Activated naive CD4-positive, alpha-beta T cell treated with anti-CD3 and anti-CD28 coated beads for 36 hours (primary cell): ENCODE results near the gene MLKL. TPM values are rescaled to one million over a fixed set of nuclear protein-coding genes. Genes with fewer than 3 reads are reported as not detected.
"Not testable (repeated sequence)": the region's sequence is repeated elsewhere in the genome, so short reads cannot be mapped to it uniquely, and the experiment has no call there.

Experiments
- CTCF ChIA-PET: fragments of 350-600 bp; sonication (Branson Sonifier 250); formaldehyde crosslinking; loops from one replicate; lab custom pipeline; 2021; ENCODE audit warnings: antibody characterized with exemption; lab: Charles Lee
- DNase-seq: peaks from one replicate; pipeline ENCODE4 v3.0.0-alpha.2; 2020
- H3K27ac Mint-ChIP-seq: one replicate; pipeline ENCODE4 v1.8.0; 2021; ENCODE audit warnings: mild to moderate bottlenecking, mixed read lengths
- H3K27me3 Mint-ChIP-seq: one replicate; pipeline ENCODE4 v1.8.0; 2021; ENCODE audit warnings: low read depth, mixed read lengths
- H3K36me3 Mint-ChIP-seq: one replicate; pipeline ENCODE4 v1.8.0; 2021; ENCODE audit warnings: low read depth, mixed read lengths
- H3K4me1 Mint-ChIP-seq: one replicate; pipeline ENCODE4 v1.8.0; 2021; ENCODE audit warnings: low read depth, mixed read lengths
- H3K4me3 Mint-ChIP-seq: one replicate; pipeline ENCODE4 v1.8.0; 2021; ENCODE audit warnings: mild to moderate bottlenecking, moderate library complexity, mixed read lengths
- H3K9me3 Mint-ChIP-seq: one replicate; pipeline ENCODE4 v1.8.0; 2021; ENCODE audit warnings: mixed read lengths
- intact Hi-C: fragments of 100-400 bp; cut with micrococcal nuclease; formaldehyde crosslinking; loops from one replicate; pipeline ENCODE4 v1.15.1; 2023
- total RNA-seq, 2 experiments: library from RNA; stranded (reverse); gene quantifications; one replicate each; pipeline ENCODE4 v1.2.3, GENCODE V29; 2021

Gene MLKL
- total RNA-seq, 2 experiments from 2014 or later = 10.7 to 12.0 TPM

GRCh38 chr16:74660383-74660782 lies 40.3 kb downstream of the MLKL start:
- DNase-seq = no peak
- no peak overlapping the region for H3K27ac Mint-ChIP-seq
- H3K4me3 Mint-ChIP-seq = no peak overlapping the region
- peaks cover 89% of the 10 kb centered on the region for H3K4me1 Mint-ChIP-seq
- no peaks in the 10 kb centered on the region for H3K27me3 Mint-ChIP-seq
- H3K9me3 Mint-ChIP-seq = no peaks in the 10 kb centered on the region
- peaks cover 75% of the 10 kb centered on the region for H3K36me3 Mint-ChIP-seq
- CTCF ChIA-PET = no interaction called here
- intact Hi-C loops = no loop called here

DNA sequence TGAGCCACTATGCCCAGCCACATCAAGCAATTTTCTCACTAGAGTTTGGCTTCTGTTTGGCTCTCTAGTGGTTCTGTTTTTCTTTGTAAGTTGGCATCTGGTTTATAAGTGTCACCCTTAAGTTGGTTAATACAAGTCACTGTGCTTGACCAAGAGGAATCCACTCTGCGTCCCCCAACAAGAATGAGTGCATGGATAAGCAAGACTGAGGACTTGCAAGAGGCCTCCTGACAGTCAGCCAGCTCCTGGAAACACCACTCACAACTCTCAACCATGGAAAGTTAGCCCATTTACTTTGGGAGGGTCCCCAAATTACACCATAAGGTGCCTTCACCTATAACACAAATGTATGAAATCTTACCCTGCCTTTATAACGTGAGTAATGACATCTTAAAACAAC lies 41.6 kb downstream of the MLKL start:
- H3K4me3 Mint-ChIP-seq = peak overlapping the region; percentile 4
- H3K36me3 Mint-ChIP-seq = peaks cover 76% of the 10 kb centered on the region
- no peaks in the 10 kb centered on the region for H3K27me3 Mint-ChIP-seq
- H3K9me3 Mint-ChIP-seq = no peaks in the 10 kb centered on the region
- intact Hi-C loops = no loop called here
- peaks cover 88% of the 10 kb centered on the region for H3K4me1 Mint-ChIP-seq
- CTCF ChIA-PET = interaction anchor here (1.2 kb wide), 1 partner anchor 8 kb away, joined by 6 read pairs; no protein-coding TSS in a partner anchor
- DNase-seq = no peak
- H3K27ac Mint-ChIP-seq = no peak overlapping the region

DNA sequence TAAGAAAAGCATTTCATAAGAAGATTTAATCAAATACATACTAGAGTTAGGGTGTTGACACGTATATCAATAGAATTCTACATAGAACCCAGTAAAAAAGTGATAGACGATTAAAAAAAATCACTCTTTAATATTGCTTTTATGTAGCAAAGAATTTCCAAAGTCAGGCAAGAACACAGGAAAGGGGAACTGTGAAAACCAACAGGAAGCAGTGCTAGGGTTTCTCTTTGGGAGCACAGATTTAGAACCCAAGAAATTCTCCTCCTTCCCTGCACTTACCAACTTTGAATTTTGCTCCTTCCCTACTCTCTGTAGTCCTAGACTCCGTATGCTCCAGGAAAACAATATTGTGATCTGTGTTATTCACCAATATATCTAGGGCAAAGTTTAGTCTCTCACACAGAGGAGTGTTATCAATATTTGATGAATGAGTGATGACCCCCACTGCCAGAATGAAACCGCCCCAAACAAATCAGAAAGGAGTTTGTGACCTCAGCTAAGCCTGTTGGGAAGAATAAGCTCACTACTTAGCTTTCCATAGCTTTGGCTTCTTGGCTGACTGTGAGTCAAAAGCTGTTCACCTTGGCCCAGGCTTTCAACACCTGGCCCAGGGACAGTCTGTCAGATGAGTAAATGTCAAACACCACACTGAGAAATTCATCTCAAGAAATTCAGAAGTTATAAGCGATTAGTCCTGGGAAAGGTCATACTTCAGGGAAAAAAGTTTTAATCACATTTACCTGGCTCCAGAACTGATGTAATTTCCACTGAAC lies 42.6 kb downstream of the MLKL start:
- no peak overlapping the region for H3K4me3 Mint-ChIP-seq
- H3K27ac Mint-ChIP-seq = peak overlapping the region; percentile 58
- no peaks in the 10 kb centered on the region for H3K27me3 Mint-ChIP-seq
- H3K36me3 Mint-ChIP-seq = peaks cover 71% of the 10 kb centered on the region
- intact Hi-C loops = no loop called here
- peaks cover 82% of the 10 kb centered on the region for H3K4me1 Mint-ChIP-seq
- DNase-seq = no peak
- H3K9me3 Mint-ChIP-seq = no peaks in the 10 kb centered on the region
- CTCF ChIA-PET = interaction anchor here (0.6 kb wide), 1 partner anchor 16 kb away, joined by 4 read pairs; no protein-coding TSS in a partner anchor

- Mint-ChIP-seq H3K4me3 (no peak overlapping the region), H3K36me3 (peaks cover 64% of the 10 kb centered on the region), H3K4me1 (peaks cover 58% of the 10 kb centered on the region), H3K27me3 (no peaks in the 10 kb centered on the region), H3K27ac (no peak overlapping the region), H3K9me3 (no peaks in the 10 kb centered on the region)
- CTCF ChIA-PET = no interaction called here
- DNase-seq = no peak
- intact Hi-C loops = no loop called here
These were observed 46.1 kb downstream of the MLKL start for GRCh38 chr16:74654536-74655050.

DNA sequence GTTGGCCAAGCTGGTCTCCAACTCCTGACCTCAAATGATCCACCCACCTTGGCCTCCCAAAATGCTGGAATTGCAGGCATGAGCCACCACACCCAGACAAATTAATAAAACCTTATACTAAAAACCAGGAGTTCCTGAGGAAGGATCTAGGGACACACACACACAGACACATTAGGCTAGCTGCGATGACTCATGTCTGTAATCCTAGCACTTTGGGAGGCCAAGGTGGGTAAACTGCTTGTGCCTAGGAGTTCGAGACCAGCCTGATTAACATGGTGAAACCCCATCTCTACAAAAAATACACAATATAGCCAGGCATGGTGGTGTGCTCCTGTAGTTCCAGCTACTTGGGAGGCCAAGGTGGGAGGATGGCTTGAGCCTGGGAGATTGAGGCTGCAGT lies 47.8 kb downstream of the MLKL start:
- H3K9me3 Mint-ChIP-seq, intact Hi-C loops, DNase-seq, H3K4me3 Mint-ChIP-seq, H3K27me3 Mint-ChIP-seq: not testable (repeated sequence)
- Mint-ChIP-seq H3K36me3 (peaks cover 53% of the 10 kb centered on the region), H3K4me1 (peaks cover 42% of the 10 kb centered on the region), H3K27ac (peak overlapping the region; percentile 24)
- CTCF ChIA-PET = interaction anchor here (1.9 to 2.3 kb wide), 2 partner anchors 15 to 27 kb away, joined by 7 to 9 read pairs; partner anchors contain the start of gene RFWD3

- DNase-seq = no peak
- Mint-ChIP-seq H3K36me3 (peaks cover 55% of the 10 kb centered on the region), H3K27ac (no peak overlapping the region), H3K9me3 (no peaks in the 10 kb centered on the region), H3K27me3 (no peaks in the 10 kb centered on the region), H3K4me3 (no peak overlapping the region), H3K4me1 (peaks cover 37% of the 10 kb centered on the region)
- intact Hi-C loops = no loop called here
- CTCF ChIA-PET = interaction anchor here (0.7 to 2.3 kb wide), 8 partner anchors 11 to 47 kb away, joined by 3 to 9 read pairs (median 5); partner anchors contain the start of gene RFWD3
These were observed 48.4 kb downstream of the MLKL start for GRCh38 chr16:74652249-74652648.

DNA sequence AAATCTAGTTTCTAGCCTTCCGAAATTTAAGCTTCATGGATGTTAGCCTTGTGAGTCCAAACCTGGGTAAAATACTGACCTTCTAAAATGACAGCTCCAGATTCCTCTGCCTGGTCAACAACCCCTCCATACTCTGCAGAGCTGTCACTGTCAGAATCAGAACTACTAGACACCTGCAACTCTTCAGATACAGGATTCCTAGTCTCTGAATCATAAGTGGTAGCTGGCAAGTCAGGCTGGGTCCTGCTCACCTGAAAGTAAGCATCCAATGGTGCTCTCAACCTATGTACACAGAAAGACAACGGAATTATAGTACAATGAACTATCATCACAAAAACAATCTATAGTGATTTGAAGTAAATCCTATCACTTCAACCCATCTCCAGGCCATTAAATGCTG lies 48.8 kb downstream of the MLKL start:
- Mint-ChIP-seq H3K9me3 (no peaks in the 10 kb centered on the region), H3K4me3 (no peak overlapping the region), H3K27ac (no peak overlapping the region), H3K36me3 (peaks cover 55% of the 10 kb centered on the region), H3K4me1 (peaks cover 33% of the 10 kb centered on the region), H3K27me3 (no peaks in the 10 kb centered on the region)
- CTCF ChIA-PET = interaction anchor here (0.6 to 2.3 kb wide), 11 partner anchors 10 to 95 kb away, joined by 3 to 9 read pairs (median 4); partner anchors contain the start of gene RFWD3
- no peak for DNase-seq
- intact Hi-C loops = no loop called here

DNA sequence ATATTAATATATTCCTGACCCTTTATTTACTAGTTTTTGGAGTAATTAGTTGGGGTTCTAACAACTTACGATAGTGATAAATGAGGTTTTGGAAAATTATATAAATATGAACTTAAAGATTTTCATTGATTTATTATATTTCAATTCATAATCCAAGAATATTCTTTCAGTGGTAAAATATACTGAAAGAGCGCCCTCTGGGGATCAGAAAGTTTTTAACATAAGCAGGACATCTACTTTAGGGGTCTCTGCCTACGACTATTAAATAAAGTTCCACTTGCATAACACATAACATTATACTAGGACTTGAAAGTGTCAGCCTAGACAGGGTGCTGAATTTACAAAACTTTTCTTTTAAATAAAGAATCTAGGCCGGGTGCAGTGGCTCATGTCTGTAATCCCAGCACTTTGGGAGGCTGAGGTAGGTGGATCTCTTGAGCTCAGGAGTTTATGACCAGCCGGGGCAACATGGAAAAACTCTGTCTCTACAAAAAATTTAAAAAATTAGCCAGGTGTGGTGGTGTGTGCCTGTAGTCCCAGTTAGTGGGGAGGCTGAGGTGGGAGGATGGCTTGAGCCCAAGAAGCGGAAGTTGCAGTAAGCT lies 49.6 kb downstream of the MLKL start:
- CTCF ChIA-PET = interaction anchor here (0.6 to 2.3 kb wide), 9 partner anchors 8 to 94 kb away, joined by 3 to 9 read pairs (median 5); partner anchors contain the start of gene RFWD3
- intact Hi-C loops = no loop called here
- Mint-ChIP-seq H3K27ac (no peak overlapping the region), H3K36me3 (peaks cover 51% of the 10 kb centered on the region), H3K4me1 (peaks cover 29% of the 10 kb centered on the region), H3K27me3 (no peaks in the 10 kb centered on the region), H3K4me3 (no peak overlapping the region), H3K9me3 (no peaks in the 10 kb centered on the region)
- no peak for DNase-seq

GRCh38 chr16:74649839-74650504 lies 50.7 kb downstream of the MLKL start:
- Mint-ChIP-seq H3K4me1 (peaks cover 21% of the 10 kb centered on the region), H3K36me3 (peaks cover 45% of the 10 kb centered on the region), H3K27me3 (no peaks in the 10 kb centered on the region), H3K9me3 (no peaks in the 10 kb centered on the region), H3K27ac (no peak overlapping the region), H3K4me3 (no peak overlapping the region)
- CTCF ChIA-PET = interaction anchor here (0.6 to 1.3 kb wide), 3 partner anchors 9 to 130 kb away, joined by 3 to 6 read pairs (median 4); no protein-coding TSS in a partner anchor
- intact Hi-C loops = no loop called here
- no peak for DNase-seq

DNA sequence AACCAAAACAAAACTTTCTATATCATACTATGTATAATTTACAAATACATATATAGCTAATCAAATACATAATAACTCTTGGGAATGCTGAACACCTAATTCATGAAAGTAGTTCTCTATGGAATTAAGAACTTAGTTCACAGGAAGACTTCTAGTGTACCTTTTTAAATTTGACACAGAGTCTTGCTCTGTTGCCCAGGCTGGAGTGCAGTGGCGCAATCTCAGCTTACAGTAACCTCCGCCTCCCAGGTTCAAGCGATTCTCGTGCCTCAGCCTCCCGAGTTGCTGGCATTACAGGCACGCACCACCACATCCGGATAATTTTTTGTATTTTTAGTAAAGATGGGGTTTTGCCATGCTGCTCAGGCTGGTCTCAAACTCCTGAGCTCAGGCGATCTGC lies 58.7 kb downstream of the MLKL start:
- no peak for DNase-seq
- H3K27ac Mint-ChIP-seq = no peak overlapping the region
- no peaks in the 10 kb centered on the region for H3K9me3 Mint-ChIP-seq
- no peaks in the 10 kb centered on the region for H3K4me1 Mint-ChIP-seq
- CTCF ChIA-PET = interaction anchor here (0.8 kb wide), 1 partner anchor 10 kb away, joined by 3 read pairs; no protein-coding TSS in a partner anchor
- intact Hi-C loops = no loop called here
- H3K4me3 Mint-ChIP-seq = no peak overlapping the region
- peaks cover 39% of the 10 kb centered on the region for H3K36me3 Mint-ChIP-seq
- no peaks in the 10 kb centered on the region for H3K27me3 Mint-ChIP-seq

GRCh38 chr16:74637742-74638453 lies 62.8 kb downstream of the MLKL start:
- intact Hi-C loops = no loop called here
- Mint-ChIP-seq H3K27ac (no peak overlapping the region), H3K27me3 (no peaks in the 10 kb centered on the region), H3K4me1 (no peaks in the 10 kb centered on the region), H3K36me3 (peaks cover 33% of the 10 kb centered on the region), H3K9me3 (no peaks in the 10 kb centered on the region), H3K4me3 (no peak overlapping the region)
- no peak for DNase-seq
- CTCF ChIA-PET = no interaction called here
